CD4-positive, alpha-beta T cell treated with Interleukin-10 for 1 hour (primary cell): ENCODE data around the gene CACNA1I.

Source experiments
- DNase-seq: peaks from one replicate; pipeline ENCODE4 v3.0.0-alpha.2; 2020

The CACNA1I gene

GRCh38 chr22:39678862-39679490 is 108.4 kb downstream of the CACNA1I start:
- no peak for DNase-seq

DNA sequence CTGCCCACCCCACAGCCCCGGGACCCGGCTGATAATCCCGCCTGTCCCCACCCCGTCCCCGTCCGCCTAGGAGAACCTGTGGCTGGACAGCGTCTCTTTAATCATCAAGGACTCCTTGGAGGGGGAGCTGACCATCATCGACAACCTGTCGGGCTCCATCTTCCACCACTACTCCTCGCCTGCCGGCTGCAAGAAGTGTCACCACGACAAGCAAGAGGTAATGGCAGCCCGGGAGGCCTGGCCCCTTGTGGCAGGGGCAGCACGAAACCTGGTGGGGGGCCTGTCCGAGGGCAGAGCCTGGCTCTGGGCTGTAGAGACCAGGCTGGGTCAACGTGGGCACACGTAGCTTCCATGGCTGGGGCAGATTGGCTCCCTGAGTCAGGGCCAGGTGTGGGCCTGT is 109.1 kb downstream of the CACNA1I start:
- DNase-seq = no peak

- no peak for DNase-seq
Measured at GRCh38 chr22:39680486-39680885, 109.9 kb downstream of the CACNA1I start.

GRCh38 chr22:39681038-39681861 is 110.7 kb downstream of the CACNA1I start:
- no peak for DNase-seq

DNA sequence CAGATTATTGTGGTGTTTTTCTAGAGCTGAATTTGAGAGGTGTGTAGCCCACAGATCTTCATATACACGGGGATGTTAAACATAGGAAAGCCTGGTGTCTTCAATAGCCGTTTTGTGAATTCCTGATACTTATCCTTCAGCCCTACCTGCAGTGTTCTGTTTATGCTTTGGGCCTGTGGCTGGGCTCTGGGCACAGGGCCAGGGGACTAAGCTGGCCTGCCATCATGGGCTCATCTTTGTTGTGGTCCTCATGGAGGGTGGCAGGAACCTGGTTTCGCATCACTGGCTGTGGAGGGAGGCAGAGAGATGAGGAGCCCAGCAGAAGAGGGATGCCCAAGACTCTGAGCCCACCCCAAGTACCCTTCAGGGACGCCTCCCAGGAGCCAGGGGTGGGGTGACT is 112.4 kb downstream of the CACNA1I start:
- DNase-seq = no peak

- no peak for DNase-seq
Measured at GRCh38 chr22:39683639-39684038, 113.1 kb downstream of the CACNA1I start.

- no peak for DNase-seq
Measured at GRCh38 chr22:39684702-39685281, 114.2 kb downstream of the CACNA1I start.

- no peak for DNase-seq
Measured at GRCh38 chr22:39685336-39686177, 115.0 kb downstream of the CACNA1I start.

- no peak for DNase-seq
Measured at GRCh38 chr22:39686178-39686620, 115.6 kb downstream of the CACNA1I start.

- no peak for DNase-seq
Measured at GRCh38 chr22:39686776-39687525, 116.4 kb downstream of the CACNA1I start.

GRCh38 chr22:39688186-39688785 is 117.7 kb downstream of the CACNA1I start:
- DNase-seq = no peak

GRCh38 chr22:39689421-39689820 is 118.9 kb downstream of the CACNA1I start:
- DNase-seq = no peak

- DNase-seq = no peak
Measured at GRCh38 chr22:39690881-39691605, 120.5 kb downstream of the CACNA1I start.

DNA sequence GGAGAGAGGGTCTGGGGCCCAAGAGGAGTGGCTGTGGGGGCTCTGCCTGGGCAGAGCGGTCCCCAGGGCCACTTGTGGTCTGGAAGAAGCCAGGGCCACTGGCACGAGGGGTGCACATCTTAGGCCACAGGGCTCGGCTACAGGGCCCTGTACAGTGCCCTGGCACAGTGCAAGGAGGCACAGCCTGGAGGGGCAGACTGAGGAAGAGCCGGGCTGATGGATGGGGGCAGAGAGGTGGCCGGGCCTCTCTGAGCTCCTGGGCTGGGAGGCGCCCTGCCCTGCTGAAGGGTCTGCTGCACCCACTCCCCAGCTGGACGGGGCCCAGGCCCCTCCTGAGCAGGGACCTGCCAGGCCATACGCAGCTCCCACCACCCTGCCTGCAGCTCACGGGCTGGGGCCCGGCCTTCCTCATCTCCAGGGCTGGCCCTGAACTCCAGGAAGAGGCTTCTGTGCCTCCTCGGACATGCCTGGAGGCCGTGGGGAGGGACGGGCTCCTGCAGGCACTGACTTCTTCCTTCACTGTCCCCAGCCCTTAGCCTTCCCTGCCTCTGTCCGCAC is 123.5 kb downstream of the CACNA1I start:
- DNase-seq = no peak

DNA sequence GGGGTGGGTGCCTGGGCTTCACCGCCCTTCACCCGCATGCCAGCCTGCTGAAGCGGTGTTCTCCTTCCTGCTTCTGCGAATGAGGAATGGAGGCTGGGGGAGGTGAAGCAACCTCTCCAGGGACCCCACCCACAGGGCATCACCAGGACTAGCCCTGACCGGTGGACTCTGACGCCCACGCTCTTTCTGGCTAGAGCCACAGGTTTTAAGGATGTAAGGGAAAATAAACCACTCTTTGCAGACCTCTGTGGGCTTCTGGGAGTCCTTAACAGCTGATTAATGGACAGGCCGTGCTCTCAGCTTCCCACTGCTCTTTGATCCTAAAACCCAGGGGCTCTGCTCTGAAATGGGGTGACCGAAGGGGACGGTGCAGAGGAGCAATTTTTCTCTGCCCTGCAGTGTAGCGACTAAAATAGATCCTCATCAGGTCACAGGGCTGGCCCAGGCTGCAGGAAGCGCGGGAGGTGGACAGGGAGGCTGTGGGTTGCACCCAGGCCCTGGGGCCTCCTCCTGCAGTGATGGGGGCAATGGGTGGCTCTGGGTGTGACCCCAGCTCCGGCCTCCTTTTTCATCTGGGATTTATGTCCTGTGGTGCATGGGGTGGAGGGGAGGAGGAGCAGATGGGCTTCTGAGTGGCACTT is 127.4 kb downstream of the CACNA1I start:
- DNase-seq = no peak

DNA sequence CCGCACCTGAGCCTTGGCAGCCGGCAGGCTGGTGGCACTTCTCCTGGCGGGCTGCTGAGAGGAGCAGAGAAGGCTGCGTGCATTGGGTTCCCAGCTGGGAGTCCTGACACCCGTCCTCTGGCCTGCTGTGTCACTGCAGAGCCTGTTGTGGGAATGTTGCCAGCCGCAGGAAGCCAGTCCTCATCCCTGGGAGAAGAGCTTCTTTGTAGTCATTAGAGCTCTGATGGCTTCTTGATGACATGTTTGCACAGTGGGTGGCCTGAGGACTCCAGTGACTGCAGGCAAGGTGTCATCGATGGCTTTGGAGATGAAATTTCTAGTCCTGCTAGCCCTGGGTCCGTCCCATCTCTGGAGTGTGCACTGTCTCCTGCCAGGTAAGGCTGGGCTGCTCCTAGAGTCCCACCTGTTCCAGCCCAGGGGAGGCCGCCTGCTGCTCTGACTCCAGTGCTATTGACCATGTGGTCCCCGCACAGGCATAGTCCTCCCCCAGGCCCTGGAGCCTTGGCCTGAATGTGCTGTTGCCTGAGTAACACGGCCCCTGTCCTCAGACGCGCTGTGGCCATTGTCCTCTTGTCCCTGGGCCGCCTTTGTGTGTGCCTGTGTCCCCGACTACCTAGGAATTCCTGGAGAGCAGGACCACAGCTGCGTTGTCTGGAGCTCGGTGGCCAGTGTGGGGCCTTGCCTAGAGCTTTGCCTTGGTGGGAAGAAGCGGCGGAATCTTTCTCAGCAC is 129.2 kb downstream of the CACNA1I start:
- no peak for DNase-seq

GRCh38 chr22:39700565-39700964 is 130.0 kb downstream of the CACNA1I start:
- DNase-seq = no peak

GRCh38 chr22:39703091-39703490 is 132.5 kb downstream of the CACNA1I start:
- DNase-seq = no peak

GRCh38 chr22:39703928-39704639 is 133.5 kb downstream of the CACNA1I start:
- DNase-seq = no peak
